ENCODE data around the gene ABCC5.

Gene ABCC5

DNA sequence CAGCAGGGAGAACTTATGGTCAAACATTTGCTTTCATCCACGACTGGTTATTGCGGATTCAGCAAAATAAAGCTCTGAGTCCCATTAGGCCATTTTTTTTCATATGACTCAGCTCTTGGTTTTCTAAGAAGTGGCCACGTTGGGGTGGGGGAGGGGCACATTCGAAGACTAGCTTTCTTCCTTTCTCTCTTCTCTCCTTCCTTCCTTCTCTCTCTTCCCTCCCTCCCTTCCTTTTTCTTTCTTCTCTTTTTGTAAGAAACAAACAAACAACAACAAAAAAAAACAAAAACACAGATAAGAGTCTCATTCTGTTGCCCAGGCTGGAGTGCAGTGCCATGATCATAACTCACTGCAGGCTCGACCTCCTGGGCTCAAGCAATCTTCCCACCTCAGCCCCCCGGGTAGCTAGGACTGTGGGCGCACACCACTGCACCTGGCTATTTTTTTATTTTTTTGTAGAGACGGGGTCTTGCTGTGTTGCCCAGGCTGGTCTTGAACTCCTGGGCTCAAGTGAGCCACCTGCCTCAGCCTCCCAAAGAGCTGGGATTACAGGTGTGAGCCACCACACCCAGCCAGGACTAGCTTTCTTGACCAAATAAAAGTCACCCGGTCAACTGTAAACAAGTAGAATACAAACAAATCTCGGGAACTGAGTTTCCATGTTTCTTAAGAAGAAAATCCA lies 41.6 kb downstream of the ABCC5 start:
- no peak for DNase-seq (ENCODE audit: low spot score)

DNA sequence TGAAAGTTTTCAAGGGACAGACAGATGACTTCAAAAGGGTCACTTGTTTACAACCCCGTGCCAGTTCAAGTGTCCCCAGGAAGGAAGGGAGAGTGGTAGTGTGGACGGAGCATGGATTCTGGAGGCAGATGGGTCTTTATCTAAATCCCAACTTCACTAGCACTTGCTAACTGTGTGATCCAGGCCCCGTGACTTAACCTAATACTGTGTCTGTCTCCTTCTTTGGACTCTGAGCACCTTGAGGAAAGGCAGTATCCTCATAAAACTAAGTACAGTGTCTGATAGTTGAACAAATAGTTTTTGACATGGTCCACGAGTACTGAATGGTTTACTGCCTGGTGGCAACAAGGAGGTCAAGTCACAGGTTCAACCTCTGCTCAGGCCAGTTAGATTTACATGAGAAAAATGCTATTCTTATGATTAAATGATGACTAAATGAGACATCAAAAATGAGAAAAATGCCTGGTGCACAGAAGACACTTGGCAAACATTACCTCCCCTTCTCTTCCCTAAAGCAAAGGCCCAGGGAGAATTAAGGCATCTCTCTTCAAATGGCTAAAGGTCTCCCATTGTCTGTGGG lies 48.9 kb downstream of the ABCC5 start:
- no peak for DNase-seq (ENCODE audit: low spot score)

DNA sequence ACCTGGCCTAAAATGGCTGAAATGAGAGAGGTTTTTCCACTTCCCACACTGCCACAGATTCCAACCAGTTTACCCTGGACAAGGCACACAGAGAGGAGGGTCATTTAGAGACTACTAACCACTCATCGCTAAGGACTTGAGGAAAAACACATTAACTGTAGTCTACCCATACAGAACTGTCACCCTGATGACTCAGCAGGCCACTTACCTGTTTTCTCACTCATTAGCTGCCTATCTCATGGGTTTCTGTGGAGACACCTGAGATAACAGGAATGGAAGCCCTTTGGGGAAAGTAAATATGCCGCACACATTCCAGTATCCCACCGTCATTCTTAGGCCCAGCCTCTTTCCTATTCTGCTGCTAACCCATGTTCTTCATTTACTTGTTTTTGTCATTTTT lies 50.0 kb downstream of the ABCC5 start:
- no peak for DNase-seq (ENCODE audit: low spot score)

DNA sequence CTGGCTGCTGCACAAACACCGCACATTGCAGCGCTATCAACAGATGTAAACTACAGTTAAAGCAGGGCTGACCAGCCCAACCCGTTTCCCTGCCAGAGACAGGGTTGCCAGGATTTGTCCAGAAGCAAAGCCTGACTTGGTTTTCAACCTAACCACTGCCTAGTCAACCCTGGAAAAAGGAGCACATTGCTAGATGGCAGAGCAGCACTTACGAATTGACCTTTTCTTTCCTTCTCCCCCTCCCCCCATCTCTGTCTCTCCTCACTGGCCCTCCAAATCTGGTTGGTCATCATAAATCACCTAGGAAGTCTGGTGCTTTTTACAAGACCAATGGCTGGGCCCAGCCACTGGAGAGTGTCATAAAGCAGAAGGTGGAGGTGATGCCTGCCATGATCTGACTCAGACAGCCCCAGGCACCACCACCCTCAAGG lies 51.3 kb downstream of the ABCC5 start:
- no peak for DNase-seq (ENCODE audit: low spot score)

DNA sequence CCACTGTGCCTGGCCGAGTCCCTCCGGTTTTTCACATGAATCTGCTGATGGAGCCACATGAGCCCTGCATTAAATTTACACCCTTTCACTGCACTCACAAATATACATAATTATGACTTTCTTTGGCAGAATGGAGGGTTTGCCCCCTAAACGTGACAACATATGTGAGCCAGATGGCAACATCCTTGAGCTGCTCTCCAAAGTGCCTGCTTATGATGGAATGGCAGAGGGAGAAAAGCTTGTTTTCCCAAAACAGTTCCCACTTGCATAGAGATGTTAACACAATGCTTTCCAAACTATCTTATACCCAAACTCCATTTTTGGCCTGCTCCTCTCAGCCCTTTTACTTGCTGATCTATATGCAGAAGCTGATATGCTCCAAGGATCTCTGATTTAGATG lies 54.9 kb downstream of the ABCC5 start:
- DNase-seq (ENCODE audit: low spot score): no peak

DNA sequence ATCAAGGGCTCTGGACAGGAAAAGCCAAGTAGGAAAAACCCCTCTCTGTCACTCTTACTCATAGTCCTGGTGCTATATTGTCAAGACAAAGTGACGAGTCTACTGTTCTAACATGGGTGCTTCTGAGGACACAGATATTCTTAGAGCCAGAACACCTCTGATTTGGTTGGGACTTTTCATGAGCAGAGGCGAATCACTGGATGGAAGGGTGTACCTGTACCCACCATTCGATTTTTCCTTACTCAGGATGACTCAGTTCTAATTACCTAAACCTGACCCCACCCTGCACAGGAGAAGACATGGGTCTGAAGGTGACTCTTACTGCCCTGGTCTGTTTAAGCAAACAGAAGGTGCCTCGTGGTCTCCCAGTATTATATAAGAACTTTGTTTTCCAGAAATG lies 58.5 kb downstream of the ABCC5 start:
- DNase-seq (ENCODE audit: low spot score): no peak

DNA sequence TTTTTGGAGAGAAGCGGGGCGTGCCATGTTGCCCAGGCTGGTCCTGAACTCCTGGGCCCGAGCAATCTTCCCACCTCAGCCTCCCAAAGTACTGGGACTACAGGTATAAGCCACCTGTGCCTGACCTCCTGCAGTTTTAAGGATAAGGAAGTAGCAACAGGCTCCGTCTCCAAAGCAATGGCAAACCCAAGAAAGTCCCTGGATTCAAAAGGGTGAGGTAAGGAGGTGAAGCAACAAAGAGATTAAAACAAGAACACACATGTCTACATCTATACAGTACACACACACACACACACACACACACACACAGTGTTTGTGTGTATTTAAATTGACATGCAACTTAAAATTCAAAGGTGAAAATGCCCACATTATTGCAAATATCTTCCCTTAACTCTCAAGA lies 58.9 kb downstream of the ABCC5 start:
- no peak for DNase-seq (ENCODE audit: low spot score)

DNA sequence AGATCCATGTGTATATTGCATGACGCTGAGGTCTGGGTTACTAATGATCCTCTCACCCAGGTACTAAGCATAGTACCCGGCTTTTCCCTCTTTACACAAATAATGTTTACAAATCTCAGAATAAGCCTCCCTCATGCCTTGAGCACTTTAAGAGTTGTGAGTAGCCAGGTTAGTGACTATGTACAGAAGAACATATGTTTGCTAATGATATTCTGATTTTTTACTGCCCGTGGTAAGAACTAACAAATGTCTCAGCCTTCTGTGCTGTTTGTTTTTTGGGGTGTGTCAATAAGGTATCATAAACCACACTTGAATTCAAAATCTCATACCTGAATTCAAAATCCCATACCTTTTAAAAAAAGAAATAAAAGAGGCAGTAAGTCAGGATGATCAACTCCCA lies 59.5 kb downstream of the ABCC5 start:
- DNase-seq (ENCODE audit: low spot score): no peak

DNA sequence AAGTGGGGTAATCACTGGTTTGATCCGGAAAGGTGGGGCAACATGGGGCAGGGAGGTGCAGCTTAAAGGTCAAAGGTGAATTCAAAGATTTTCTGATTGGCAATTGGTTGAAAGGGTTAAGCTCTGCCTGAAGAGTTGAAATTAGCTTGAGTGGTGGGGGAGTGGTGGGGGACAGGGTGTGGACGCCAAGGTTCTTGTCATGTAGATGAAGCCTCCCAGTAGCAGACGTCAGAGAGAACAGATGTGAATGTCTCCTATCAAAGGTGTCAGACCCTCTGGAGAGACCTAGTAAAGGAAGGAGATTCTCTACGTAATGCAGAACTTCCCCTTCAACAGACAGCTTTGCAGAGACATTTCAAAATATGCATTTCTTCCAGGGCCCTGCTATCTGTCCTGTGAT lies 62.8 kb downstream of the ABCC5 start:
- DNase-seq (ENCODE audit: low spot score): no peak

DNA sequence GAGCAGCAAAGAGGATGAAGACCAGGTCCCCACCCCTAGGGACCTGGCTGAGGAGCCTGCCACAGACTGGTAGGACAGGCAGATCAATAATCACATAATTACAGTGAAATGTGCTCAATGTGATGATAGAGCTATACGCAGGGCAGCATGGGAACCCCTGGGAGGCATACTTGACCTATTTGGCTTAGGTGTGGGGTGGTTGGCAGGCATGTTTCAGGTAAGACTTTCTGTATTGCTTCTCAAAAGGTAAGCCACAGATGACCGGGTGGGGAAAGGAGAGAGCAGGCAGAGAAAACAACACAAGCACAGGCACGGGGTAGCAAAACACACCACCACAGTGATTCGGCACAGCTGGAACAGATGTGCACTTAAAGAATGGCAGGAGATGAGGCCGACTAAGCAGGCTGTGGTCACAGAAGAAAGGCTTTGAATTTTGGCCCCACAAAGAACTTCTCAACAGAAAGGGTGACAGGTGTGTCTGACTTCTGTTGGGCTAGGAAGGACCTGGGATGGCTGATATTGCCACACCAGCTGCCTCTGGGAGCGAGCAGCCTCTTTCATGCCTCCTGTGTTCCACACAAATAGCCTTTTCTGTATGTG lies 64.1 kb downstream of the ABCC5 start:
- DNase-seq (ENCODE audit: low spot score): no peak

DNA sequence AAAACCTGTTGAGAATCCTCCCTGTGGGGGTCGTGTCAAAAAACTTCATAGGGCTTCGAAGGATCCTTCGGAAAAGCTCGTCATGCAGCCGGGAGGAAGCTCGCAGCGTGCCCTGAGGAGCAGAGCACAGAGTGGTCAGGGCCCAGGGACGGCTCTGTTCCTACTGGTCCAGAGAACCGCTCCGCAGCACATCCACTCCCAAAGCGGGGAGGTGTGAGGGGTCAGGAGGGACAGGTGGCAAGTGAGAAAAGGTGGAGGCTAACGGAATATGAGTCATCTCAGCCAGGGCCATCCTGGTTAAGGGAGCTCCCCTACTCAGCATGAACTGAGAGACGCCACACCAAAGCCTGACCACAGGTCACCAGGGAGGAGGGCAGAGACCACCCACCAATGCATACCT lies 66.2 kb downstream of the ABCC5 start:
- DNase-seq (ENCODE audit: low spot score): no peak

DNA sequence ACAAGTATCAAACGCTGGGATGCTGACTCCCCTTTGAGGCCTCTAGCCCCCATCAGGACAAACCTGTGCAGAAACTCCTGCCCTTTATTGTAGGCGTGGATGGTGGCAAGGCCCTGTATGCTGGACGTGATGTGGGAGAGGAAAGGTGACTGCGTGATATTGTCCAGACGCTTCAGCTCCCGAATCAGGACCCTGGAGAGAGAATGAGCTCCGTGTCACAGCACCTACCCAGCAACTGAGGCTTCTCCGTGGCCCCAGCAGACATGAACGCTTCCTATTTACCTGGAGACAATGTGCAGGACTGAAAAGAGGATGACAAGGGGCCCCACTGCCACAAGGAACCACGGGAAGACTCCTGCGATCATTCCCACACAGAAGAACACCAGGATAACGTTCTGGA lies 68.0 kb downstream of the ABCC5 start:
- DNase-seq (ENCODE audit: low spot score): no peak

DNA sequence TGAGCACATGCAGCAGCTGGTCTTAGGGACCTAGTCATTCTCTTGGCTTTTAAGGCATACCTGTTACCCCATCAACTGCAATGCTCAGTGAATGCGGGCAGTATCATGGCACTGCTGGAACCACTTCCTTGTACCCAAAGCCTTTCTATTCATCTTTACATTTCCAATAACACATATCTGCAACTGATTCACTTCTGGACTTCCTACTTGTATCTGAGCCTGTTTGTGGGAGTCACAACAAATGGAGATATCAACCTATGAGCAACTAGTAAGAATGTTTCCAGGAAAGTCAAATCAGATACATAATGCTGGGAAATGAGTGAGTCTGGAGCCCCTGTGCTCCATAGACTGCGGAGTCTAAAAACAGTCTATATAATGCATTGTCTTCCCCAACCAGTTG lies 71.6 kb downstream of the ABCC5 start:
- no peak for DNase-seq (ENCODE audit: low spot score)

DNA sequence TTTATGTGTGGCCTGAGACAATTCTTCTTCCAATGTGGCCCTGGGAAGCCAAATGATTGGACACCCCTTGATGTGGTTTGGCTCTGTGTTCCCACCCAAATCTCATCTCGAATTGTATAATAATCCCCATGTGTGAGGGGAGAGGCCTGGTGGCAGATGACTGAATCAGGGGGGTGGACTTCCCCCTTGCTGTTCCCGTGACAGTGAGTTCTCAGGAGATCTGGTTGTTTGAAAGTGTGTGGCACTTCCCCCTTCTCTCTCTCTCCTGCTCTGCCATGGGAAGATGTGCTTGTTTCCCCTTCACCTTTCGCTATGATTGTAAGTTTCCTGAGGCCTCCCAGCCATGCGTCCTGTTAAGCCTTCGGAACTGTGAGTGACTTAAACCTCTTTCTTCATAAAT lies 72.9 kb downstream of the ABCC5 start:
- DNase-seq (ENCODE audit: low spot score): no peak

DNA sequence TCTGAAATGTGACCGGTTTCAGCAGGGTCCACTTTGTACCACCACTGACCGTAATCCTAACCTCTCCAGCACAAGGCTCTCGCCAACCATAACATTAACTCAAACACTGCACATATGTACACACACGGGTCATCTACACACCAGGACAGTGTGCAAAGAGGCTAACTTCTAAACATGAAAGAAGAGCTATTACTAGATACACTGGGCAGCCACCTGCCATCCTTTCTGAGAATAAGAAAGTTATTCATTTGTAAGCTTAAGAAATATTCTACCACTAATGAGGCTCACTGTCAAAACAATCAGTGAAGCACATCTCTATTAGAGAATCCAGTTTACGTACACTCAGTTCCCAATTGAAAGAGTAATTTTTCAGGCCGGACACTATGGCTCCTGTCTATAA lies 73.9 kb downstream of the ABCC5 start:
- DNase-seq (ENCODE audit: low spot score): no peak

DNA sequence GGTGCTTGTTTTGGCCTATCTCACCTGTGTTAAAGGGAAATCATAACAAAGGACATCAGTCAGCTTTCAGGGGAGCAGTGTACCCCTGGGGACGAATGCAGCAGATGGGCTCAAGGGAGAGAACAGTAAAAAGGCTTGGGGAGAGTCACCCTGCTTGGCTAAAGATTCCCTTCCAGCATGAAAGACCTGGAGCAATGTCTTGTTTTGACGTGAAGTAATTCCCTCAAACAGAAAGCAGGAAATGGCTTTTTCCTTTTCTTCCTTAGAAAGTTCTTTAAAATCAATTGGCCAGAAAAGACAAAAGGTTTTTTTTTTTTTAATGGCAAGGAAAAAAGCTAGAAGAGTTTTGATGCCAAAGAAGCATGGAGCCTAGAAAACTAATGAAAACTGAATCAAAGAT lies 76.5 kb downstream of the ABCC5 start:
- no peak for DNase-seq (ENCODE audit: low spot score)

DNA sequence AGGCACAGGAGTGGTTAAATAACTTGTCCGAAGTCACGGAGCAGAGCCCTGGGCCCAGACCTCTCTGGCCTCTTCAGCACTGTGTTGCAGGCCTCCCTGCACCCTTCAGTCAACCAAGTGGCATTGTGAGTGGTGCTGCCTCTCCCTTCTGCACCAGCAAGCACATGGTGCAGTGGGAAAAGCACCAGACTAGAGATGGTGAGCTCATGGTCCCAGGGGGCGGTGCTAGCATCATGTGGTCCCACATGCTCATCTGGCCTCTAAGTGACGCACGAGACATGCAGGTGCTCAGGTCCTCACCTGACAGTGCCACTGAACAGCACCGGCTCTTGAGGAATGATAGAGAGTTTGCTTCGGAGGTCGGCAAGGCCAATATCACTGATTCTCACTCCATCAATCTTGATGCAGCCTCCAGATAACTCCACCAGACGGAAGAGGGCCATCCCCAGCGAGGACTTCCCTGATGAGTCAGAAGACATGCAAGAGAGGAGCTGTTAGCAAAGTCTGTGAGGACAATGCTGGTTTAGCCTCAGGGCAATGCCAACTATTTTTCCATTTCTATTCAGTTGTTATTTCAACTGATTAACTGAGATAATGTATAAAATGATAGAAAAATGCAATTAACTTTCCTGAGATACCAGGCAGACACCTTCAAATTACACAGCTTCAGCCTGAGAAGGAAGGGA lies 79.9 kb downstream of the ABCC5 start:
- DNase-seq (ENCODE audit: low spot score): no peak

DNA sequence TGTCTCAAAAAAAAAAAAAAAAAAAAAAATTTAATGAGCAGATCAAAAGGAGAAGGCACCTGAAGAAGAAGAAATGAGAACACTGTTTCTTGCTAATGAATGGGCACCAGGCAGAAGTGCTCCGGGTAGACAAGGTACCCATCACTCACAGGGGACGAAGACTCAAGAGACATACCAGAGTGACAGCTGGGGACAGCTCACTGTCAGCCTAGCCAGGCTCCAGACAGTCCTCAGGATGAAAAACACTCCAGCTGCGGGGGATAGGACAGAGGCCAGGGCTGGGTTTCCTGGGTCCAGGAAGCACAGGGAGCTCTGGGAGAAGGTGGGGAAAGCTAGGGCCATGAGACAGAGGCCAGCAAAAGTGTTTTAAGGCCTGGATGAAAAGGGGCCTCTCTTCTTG lies 84.5 kb downstream of the ABCC5 start:
- no peak for DNase-seq (ENCODE audit: low spot score)

DNA sequence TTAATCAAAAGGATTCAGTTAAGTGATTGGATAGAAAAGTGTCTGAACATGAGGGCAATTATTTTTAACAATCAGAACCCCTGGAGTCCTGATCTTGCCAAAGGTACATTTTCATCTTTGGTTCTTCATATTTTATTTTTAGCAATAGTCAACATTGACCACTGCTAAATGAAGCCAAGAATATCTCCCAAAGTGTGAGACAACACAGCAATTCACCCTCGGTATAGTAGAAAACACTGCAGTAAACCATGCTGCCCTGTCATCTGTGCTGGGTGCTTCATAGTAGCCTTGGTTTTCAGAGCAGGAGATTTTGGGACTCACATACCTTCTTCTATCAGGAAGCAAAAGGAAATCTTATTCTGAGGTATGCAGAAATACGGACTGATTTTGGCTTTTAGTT lies 85.8 kb downstream of the ABCC5 start:
- DNase-seq (ENCODE audit: low spot score): no peak

DNA sequence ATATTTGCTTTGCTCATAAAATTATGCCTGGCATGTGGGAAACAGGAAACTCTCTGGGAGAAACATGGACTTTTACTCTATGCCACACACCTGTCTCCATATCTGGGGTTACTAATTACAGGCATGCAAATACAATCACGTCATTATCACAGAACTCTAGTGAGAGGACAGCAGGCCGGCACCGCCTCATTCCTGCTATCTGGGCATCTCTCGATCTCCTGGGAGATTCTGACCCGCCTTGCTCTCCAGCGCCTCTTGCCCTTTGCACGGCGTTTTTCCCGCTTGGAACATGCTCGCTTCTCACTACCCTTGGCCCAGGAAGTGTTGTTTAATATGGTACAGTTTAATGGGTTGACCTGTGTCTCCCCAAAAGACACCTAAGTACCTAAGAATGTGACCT lies 87.6 kb downstream of the ABCC5 start:
- peak; percentile 22 for DNase-seq (ENCODE audit: low spot score)

DNA sequence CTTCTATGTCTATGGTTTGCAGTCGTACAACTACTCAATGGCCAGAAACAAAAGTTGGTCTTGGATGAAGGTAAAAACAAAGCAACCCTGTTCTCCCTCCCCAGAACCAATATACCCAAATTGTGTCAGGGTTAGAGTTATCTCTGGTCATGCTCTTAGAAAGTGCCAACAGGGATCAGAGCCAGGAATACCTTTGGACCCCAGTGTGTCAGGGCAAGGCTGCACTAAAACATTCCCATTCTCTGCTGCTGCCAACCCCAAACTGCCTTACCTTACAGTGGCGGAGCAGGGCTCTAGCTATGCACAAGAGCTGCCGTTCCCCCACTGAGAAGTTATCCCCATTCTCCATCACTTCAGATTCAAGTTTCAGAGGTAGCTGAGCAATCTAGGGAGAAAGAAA lies 90.6 kb downstream of the ABCC5 start:
- no peak for DNase-seq (ENCODE audit: low spot score)

DNA sequence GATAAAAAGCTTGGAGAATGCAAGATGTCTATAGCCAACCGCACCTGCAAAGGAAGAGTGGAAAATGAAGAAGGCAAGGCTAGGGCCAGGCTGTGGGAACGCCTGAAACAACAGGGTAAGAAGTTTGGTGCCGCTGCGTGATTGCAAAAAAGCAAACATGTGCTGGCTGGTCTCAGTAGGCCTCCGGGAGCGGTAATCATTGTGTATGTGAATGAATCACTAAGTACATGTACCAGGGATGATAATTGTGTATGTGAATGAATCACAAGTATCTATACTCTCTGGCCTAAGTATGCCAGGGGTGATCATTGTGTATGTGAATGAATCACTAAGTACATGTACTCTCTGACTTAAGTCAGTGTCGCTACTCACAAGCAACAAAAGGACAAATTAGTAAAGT lies 92.7 kb downstream of the ABCC5 start:
- no peak for DNase-seq (ENCODE audit: low spot score)

DNA sequence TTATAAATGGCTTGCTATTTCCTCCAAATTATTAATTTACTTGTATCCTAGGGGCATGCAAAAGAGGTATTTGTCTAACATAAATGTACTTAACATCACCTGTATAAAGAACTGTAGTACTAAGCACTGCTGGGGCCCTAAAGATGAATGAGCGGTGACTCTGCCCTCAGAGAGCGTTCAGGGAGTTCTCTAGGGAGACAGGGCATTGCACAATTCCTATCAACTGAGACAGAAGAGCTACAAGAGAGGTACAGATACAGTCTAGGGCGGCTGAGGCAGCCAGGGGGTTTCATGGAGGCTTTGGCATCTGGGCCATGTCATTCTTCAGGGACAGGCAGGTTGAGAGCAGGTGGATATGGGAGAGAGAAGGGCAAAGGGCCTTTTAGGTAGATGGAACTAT lies 93.1 kb downstream of the ABCC5 start:
- DNase-seq (ENCODE audit: low spot score): no peak
